Natural killer cell treated with Interleukin-12 subunit alpha and Interleukin-12 subunit beta and Interleukin-15 and Interleukin-18, amount 100 ng/mL, for 72 hours (primary cell): Measurements from ENCODE around the gene PCSK2. TPM values are rescaled to one million over a fixed set of nuclear protein-coding genes. Genes with fewer than 3 reads are reported as not detected.
"Not testable (repeated sequence)": the region's sequence is repeated elsewhere in the genome, so short reads cannot be mapped to it uniquely, and the experiment has no call there.

ENCODE experiments used
- ATAC-seq, 2 donors: fragments of 150-1000 bp; cut with Tn5 transposase in 1 of 2; sonication (Bioruptor Pico), chemical (Tn5 transposase) in 1 of 2; 2 replicates each; pipeline ENCODE4 v1.10.0; 2021
- DNase-seq: peaks from one replicate; pipeline ENCODE4 v3.0.0; 2022; ENCODE audit warnings: low spot score
- H3K27ac Mint-ChIP-seq, 2 donors: 1 replicate in 1 of 2; 2 replicates in 1 of 2; pipeline ENCODE4 v1.8.0; 2022; ENCODE audit warnings: mixed read lengths in 2 of 2, mild to moderate bottlenecking in 1 of 2, moderate library complexity in 1 of 2
- H3K27me3 Mint-ChIP-seq, 2 donors: 1 replicate in 1 of 2; 2 replicates in 1 of 2; pipeline ENCODE4 v1.8.0; 2022; ENCODE audit warnings: mixed read lengths in 2 of 2
- H3K36me3 Mint-ChIP-seq: one replicate; pipeline ENCODE4 v1.8.0; 2022; ENCODE audit warnings: mixed read lengths
- H3K4me1 Mint-ChIP-seq, 2 donors: 1 replicate in 1 of 2; 2 replicates in 1 of 2; pipeline ENCODE4 v1.8.0; 2022; ENCODE audit warnings: low read depth in 2 of 2, mixed read lengths in 2 of 2, mild to moderate bottlenecking in 1 of 2
- H3K4me3 Mint-ChIP-seq: one replicate; pipeline ENCODE4 v1.8.0; 2022; ENCODE audit warnings: mixed read lengths
- H3K9me3 Mint-ChIP-seq: 2 replicates; pipeline ENCODE4 v1.8.0; 2022; ENCODE audit warnings: mixed read lengths
- total RNA-seq, 2 donors: library from RNA; stranded (reverse); gene quantifications; one replicate each; pipeline ENCODE4 v1.2.3, GENCODE V29; 2022

Gene PCSK2, protein sequence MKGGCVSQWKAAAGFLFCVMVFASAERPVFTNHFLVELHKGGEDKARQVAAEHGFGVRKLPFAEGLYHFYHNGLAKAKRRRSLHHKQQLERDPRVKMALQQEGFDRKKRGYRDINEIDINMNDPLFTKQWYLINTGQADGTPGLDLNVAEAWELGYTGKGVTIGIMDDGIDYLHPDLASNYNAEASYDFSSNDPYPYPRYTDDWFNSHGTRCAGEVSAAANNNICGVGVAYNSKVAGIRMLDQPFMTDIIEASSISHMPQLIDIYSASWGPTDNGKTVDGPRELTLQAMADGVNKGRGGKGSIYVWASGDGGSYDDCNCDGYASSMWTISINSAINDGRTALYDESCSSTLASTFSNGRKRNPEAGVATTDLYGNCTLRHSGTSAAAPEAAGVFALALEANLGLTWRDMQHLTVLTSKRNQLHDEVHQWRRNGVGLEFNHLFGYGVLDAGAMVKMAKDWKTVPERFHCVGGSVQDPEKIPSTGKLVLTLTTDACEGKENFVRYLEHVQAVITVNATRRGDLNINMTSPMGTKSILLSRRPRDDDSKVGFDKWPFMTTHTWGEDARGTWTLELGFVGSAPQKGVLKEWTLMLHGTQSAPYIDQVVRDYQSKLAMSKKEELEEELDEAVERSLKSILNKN
- total RNA-seq, result not detected

DNA sequence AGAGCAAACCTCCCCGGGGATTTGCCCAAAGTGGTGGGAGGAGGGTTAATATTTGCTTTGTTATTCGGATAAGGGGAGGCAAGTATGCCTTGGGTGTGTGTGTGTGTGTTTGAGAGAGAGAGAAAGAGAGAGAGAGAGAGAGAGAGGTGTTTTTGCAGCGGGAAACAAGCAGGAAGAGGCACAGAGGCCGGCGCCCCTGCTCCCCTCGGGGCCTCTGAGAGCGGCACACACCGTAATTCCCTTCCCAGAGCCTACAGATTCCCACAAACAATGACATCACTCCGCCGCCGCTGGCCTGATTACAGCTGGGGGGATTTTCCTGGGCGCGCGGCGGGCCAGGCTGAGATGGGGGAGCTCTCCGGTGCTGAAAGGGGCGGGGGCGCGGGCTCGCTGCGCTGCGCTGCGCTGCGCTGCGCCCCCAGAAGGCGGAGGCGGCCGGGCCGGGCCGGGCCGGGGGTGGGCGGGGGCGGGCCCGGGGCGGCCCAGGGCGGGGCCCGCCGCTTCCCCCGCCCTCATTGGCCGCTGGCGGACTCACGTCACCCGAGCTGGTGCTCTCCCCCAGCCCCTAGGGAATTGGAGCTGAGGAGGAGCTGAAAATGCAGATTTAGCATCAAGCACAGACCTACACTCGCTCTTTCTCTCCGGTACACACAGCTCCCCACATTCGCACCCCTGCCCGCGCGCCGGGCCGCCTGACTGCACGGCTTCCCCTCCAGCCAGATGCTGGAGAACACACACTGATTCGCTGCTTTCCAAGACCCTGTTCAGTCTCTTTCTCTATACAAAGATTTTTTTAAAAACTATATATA lies at the start of gene PCSK2:
Gene PCSK2 (plus strand): TSS at position 631 of the 809 bp plus-strand sequence. CDS start 266 bp downstream, outside the sequence.
- peaks cover 48 to 64% of the 10 kb centered on the region in 2 donors for H3K27me3 Mint-ChIP-seq
- no peak for ATAC-seq
- DNase-seq, result no peak
- H3K36me3 Mint-ChIP-seq, result peaks cover 11% of the 10 kb centered on the region
- H3K27ac Mint-ChIP-seq, result no peak within 1 kb of the TSS
- H3K4me3 Mint-ChIP-seq, result no peak within 1 kb of the TSS
- H3K9me3 Mint-ChIP-seq, result peaks cover 4% of the 10 kb centered on the region
- H3K4me1 Mint-ChIP-seq, result peaks cover 3 to 4% of the 10 kb centered on the region in 2 donors

DNA sequence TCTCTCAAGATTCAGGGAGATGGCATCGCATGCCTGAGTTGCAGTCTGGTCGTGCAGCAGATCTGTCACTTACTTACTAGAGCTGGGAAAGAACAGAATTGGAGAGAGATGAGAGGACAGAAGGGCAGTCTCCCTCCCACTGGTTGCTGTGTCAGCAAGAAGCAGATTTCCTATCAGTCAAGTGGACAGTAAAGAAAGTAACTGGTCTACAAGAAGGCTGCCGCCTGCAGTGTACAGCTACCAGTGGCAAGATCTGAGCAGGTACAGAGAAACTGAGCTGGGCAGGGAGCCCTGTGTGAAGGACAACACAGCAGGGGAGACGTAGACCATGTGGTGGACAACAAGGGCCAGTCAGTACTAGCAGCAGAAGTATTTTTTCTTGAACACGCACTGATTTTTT lies 49.5 kb upstream of the PCSK2 start:
- H3K4me1 Mint-ChIP-seq, result no peaks in the 10 kb centered on the region
- no peak for DNase-seq
- H3K9me3 Mint-ChIP-seq, result peaks cover 16% of the 10 kb centered on the region
- H3K4me3 Mint-ChIP-seq, result no peak overlapping the region
- no peak overlapping the region for H3K27ac Mint-ChIP-seq
- peaks cover 4% of the 10 kb centered on the region for H3K36me3 Mint-ChIP-seq
- ATAC-seq, result no peak
- H3K27me3 Mint-ChIP-seq, result no peaks in the 10 kb centered on the region

DNA sequence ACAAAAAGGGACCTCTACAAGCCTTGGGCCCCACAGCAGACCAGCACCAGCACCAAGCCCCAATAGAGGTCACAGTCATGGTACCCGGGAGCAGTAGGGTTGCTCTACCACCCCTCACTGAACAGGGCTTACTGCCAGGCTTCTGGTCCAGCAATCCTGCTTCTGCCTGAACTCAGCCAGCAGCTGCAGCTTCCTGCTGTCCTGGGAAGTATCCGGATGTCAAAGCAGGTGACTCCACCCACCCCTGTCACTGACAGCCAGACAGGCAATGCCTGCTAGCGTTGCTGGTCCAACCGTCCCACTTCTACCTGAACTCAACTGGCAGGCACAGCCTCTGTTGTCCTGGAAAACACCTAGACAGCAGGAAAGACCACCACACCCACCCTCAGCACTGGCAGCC lies 47.0 kb upstream of the PCSK2 start:
- H3K27me3 Mint-ChIP-seq, result no peaks in the 10 kb centered on the region
- H3K9me3 Mint-ChIP-seq, result peaks cover 30% of the 10 kb centered on the region
- no peak overlapping the region for H3K27ac Mint-ChIP-seq
- DNase-seq (no peak), ATAC-seq (no peak)
- no peak overlapping the region for H3K4me3 Mint-ChIP-seq
- H3K36me3 Mint-ChIP-seq, result peaks cover 8% of the 10 kb centered on the region
- no peaks in the 10 kb centered on the region for H3K4me1 Mint-ChIP-seq

DNA sequence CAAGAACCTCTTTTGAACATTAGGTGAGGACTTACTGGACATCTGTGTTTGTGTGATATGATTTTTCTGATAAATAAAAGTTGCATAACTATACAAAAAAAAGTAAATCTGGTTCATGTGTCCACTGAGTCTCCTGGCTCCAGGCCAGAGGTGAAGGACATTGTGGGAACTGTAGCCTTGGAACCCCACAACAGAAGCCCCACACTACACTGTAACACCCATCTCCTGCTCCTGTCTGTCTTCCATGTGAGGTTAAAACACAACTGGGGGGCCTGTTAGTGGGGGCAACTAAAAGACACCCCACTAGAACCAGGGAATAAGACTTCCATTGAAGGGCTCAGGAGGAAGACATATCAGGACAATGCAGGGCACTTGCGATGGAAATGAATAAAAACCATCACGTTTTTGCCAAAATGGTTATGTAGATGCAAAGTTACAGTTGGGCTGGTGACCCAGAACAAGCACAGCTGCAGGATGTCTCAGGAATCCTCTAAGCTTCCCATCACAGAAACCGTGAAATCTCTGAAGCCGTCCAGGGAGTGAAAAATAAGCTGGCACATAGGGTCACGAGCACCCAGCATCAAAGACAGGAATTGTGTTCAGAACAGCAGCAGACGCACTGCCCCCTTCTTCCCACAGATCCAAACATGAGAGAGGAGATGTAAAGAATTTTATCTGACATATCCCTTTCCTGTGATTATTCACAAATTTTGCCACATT lies 36.7 kb upstream of the PCSK2 start:
- H3K4me1 Mint-ChIP-seq, result no peaks in the 10 kb centered on the region
- no peak for ATAC-seq
- H3K9me3 Mint-ChIP-seq, result peaks cover 9% of the 10 kb centered on the region
- H3K27ac Mint-ChIP-seq, result no peak overlapping the region
- H3K27me3 Mint-ChIP-seq, result no peaks in the 10 kb centered on the region
- DNase-seq, result no peak
- no peak overlapping the region for H3K4me3 Mint-ChIP-seq
- no peaks in the 10 kb centered on the region for H3K36me3 Mint-ChIP-seq

DNA sequence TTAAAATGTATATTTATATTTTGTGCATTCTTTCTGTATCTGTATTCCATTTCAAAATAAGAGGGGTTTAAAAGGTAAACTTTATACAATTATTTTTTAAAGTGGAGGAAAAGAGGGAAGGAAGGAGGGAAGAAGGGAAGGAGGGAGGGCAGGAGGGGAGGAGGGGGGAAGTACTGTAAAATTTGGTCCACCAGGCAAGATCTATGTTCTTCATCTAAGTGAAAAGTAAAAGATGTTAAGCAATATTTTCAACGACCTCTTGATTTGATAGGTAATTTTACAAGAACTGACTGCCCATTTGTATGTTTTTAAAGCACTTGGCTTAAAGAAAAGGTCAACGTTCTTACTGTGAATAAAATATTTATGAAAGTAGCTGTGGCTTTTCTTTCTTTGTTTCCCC lies 29.8 kb upstream of the PCSK2 start:
- peaks cover 17% of the 10 kb centered on the region for H3K9me3 Mint-ChIP-seq
- DNase-seq (no peak), ATAC-seq (no peak)
- H3K36me3 Mint-ChIP-seq, result no peaks in the 10 kb centered on the region
- no peak overlapping the region for H3K27ac Mint-ChIP-seq
- no peaks in the 10 kb centered on the region for H3K4me1 Mint-ChIP-seq
- peaks cover 11 to 24% of the 10 kb centered on the region in 2 donors for H3K27me3 Mint-ChIP-seq
- no peak overlapping the region for H3K4me3 Mint-ChIP-seq

DNA sequence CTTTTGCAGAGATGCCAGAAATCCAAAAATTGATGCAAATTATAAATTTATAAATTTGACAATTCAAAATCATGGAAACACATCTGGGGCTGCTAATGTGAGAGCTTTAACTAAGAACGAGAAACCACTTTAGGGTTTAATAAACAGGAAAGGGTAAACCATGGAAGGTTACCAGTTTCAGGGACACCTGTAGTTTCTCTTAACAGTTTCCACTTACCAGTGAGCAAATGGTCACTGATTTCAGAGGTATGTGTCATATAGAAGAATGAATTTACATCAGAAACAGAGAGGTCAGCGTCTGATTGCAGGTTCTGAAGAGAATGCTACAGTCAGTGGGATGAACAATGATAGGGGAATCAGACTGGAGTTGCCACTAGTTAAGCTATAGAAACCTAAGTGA lies 24.8 kb upstream of the PCSK2 start:
- Mint-ChIP-seq H3K27me3 (peaks cover 9 to 24% of the 10 kb centered on the region in 2 donors), H3K36me3 (no peaks in the 10 kb centered on the region)
- no peak for DNase-seq

DNA sequence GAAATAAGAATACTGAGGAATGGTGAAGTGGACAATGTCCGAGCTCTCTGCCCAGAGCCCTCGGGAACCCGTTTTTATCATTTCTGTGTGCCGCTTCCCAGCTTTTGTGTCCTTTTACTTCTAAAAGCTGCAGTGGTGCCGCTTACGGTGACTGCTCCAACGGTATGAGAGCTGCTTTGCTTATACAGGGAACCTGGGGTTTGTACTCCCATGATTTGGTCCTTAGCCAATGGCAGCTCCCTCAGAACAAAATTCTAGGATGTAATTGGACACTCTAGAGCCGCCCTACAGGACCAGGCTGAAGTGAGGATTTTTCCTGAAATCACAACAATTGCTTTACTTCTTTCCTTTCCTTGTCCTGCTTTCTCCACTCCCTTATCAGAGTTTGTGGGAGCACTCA lies 24.2 kb upstream of the PCSK2 start:
- H3K36me3 Mint-ChIP-seq, result no peaks in the 10 kb centered on the region
- H3K27ac Mint-ChIP-seq, result no peak overlapping the region
- H3K4me3 Mint-ChIP-seq, result no peak overlapping the region
- ATAC-seq, result no peak
- no peak for DNase-seq
- no peaks in the 10 kb centered on the region for H3K4me1 Mint-ChIP-seq
- peaks cover 9% of the 10 kb centered on the region for H3K9me3 Mint-ChIP-seq
- peaks cover 9 to 24% of the 10 kb centered on the region in 2 donors for H3K27me3 Mint-ChIP-seq

More for the DNA sequence above, 24.8 kb upstream of the PCSK2 start:
- H3K9me3 Mint-ChIP-seq, result peaks cover 9% of the 10 kb centered on the region
- no peak for ATAC-seq
- no peak overlapping the region for H3K4me3 Mint-ChIP-seq
- H3K27ac Mint-ChIP-seq, result no peak overlapping the region
- no peaks in the 10 kb centered on the region for H3K4me1 Mint-ChIP-seq

DNA sequence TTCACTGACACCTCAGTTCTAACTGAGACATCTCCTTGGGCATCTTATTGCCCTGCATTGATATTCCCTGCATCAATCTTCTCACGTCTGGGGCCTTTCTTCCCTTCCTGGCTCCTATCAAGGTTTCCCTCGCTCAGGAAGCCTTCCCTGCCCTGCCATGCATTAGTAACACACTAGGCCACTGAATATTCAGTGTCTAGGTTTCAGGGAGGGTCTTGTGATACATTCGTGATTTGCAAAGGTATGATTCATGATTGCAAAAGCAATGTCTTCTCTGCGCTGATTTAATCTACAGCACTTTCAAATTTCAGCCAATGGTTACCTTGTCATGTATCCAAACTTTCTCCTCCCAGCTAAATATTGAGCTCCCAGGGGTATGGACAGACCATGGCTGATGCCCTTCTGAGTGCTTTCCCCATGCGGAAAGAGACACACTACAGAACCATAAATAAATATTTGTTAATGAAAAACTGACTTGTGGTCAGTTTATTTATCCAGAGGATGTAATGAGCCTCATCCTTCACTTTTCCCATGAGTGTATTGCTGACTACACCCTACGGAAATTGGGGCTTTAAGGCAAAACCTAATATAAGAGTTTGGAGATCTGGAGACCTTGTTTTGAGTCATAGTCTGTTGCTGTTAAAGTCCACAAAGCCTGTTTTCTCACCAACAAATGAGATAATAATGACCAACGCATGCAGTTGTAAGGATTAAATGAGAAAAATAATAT lies 21.6 kb upstream of the PCSK2 start:
- Mint-ChIP-seq H3K9me3 (no peaks in the 10 kb centered on the region), H3K4me1 (no peaks in the 10 kb centered on the region), H3K36me3 (no peaks in the 10 kb centered on the region), H3K27me3 (peaks cover 5 to 6% of the 10 kb centered on the region in 2 donors), H3K27ac (no peak overlapping the region), H3K4me3 (no peak overlapping the region)
- ATAC-seq (no peak), DNase-seq (no peak)

DNA sequence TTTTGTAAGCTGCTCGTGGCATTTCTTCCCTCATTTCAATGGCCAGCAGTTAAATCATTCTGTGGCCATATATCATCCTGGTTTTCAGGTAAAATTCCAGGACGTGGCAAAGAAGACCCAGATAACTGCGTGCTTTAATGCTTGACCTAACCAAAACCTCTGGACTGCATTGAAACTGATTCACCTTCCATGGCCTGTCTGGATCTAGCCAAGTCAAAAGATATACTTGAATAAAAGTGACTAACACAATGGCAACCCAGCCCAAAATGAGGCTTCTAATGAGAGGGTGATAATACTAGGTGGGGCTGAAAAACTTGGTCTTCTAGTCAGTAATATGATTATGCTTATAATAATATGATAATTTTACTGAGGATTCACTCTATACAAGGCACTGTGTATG lies 16.5 kb upstream of the PCSK2 start:
- Mint-ChIP-seq H3K9me3 (peaks cover under 1% of the 10 kb centered on the region), H3K27ac (no peak overlapping the region), H3K27me3 (no peaks in the 10 kb centered on the region), H3K4me3 (no peak overlapping the region), H3K4me1 (no peaks in the 10 kb centered on the region), H3K36me3 (no peaks in the 10 kb centered on the region)
- no peak for ATAC-seq
- no peak for DNase-seq

DNA sequence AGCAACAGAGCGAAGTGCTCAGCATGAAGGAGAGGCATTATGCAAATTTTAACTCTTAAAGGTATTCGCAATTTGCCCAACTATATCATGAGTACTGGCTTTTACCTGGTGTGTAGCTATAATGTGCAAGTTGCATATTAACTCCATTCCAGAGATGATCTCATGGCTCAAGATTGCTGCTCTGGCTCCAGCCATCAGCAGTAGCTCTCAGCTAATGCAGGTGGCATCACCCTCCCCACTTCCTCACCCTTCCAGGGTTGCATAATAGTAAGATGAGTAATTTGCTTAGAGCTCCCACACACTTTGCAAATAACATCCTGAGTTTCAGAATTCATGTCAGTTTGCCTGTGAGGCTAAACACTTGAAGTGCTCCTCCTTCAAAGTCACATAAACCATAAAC lies 15.9 kb upstream of the PCSK2 start:
- Mint-ChIP-seq H3K36me3 (no peaks in the 10 kb centered on the region), H3K27me3 (no peaks in the 10 kb centered on the region), H3K4me3 (no peak overlapping the region), H3K4me1 (no peaks in the 10 kb centered on the region), H3K27ac (no peak overlapping the region), H3K9me3 (peaks cover 6% of the 10 kb centered on the region)
- no peak for DNase-seq
- no peak for ATAC-seq

DNA sequence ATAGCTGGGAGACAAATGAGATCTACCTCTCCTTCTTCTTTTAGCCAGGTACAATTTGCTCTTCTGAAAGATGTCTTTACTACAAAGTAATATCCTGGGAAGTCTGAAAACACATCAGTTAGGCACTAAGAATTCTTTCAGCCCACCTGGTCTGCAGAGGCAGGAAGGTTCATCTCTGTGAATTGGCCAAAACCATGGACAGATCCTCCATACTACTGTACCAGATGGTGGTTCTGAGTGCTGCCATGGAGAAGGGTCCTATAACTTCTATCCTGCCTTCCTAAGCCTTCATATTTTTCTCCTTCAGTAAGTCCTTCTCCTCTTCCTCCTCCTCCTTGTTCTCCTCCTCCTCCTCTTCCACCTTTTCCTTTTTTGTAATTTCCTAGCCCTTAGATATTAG lies 11.7 kb upstream of the PCSK2 start:
- H3K36me3 Mint-ChIP-seq, result no peaks in the 10 kb centered on the region
- H3K27me3 Mint-ChIP-seq, result no peaks in the 10 kb centered on the region
- no peak overlapping the region for H3K27ac Mint-ChIP-seq
- DNase-seq (no peak), ATAC-seq (no peak)
- H3K4me3 Mint-ChIP-seq, result no peak overlapping the region
- H3K9me3 Mint-ChIP-seq, result peaks cover 6% of the 10 kb centered on the region
- H3K4me1 Mint-ChIP-seq, result no peaks in the 10 kb centered on the region

DNA sequence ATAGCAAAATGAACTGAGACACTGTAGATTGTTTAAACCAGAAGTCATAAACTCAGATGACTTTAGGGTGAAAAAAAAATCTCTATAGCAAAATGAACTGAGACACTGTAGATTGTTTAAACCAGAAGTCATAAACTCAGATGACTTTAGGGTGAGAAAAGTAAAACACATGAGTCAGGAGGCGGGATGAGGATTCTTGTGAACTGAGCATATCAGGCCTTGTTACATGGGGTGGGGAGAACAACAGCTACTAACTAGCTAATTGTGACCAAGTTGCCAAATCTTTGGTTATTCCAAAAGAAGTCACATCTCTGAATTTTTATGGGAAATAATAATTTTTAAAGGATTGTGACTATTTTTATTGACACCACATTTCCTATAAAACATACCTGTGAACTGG lies 7.0 kb upstream of the PCSK2 start:
- not testable (repeated sequence) for H3K27ac Mint-ChIP-seq, H3K4me1 Mint-ChIP-seq, H3K9me3 Mint-ChIP-seq, DNase-seq, H3K36me3 Mint-ChIP-seq, ATAC-seq, H3K4me3 Mint-ChIP-seq
- peaks cover 11 to 26% of the 10 kb centered on the region in 2 donors for H3K27me3 Mint-ChIP-seq

DNA sequence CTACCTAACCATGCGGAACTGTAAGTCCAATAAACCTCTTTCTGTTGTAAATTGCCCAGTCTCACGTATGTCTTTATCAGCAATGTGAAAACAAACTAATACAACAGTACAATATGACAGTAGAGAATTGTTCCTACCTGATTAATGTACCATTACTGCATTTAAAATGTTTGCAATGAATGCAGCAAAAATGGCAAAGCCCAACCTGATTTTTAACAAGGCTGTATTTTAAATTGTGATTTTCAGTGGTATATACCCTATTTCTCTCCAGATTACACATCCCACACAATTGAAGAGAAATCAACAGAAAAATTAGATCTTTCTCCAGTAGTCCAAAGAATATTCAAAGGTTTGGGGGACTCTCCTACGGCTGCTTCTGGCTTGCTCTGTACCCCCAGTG lies 3.3 kb upstream of the PCSK2 start:
- DNase-seq, result no peak
- peaks cover 39 to 53% of the 10 kb centered on the region in 2 donors for H3K27me3 Mint-ChIP-seq
- H3K36me3 Mint-ChIP-seq, result peaks cover 6% of the 10 kb centered on the region
- no peak for ATAC-seq
- H3K27ac Mint-ChIP-seq, result no peak overlapping the region
- H3K9me3 Mint-ChIP-seq, result no peaks in the 10 kb centered on the region
- H3K4me3 Mint-ChIP-seq, result no peak overlapping the region
- H3K4me1 Mint-ChIP-seq, result peaks cover 3 to 4% of the 10 kb centered on the region in 2 donors
